Left lung (tissue), 10 donors: ENCODE measurements around the gene C10orf90. TPM values are rescaled to one million over a fixed set of nuclear protein-coding genes. Genes with fewer than 3 reads are reported as not detected.
A peak's percentile ranks its signal among the peaks of the same experiment; 100 is the strongest.

ENCODE experiments used
- ATAC-seq: fragments of 200-7000 bp; cut with Tn5 transposase; one replicate; pipeline ENCODE4 v1.9.1; 2020; ENCODE audit warnings: moderate library complexity
- DNase-seq, 4 donors: peaks; one replicate each; pipeline ENCODE4 v3.0.0-alpha.2; 2013 to 2020
- H3K27ac ChIP-seq, 2 donors: fragments of 200-600 bp; sonication (generic) in 1 of 2; one replicate each; pipeline versions ENCODE4 v1.5.0 to v1.8.0; 2020 to 2021
- H3K27me3 ChIP-seq, 2 donors: fragments of 200-600 bp; sonication (generic) in 1 of 2; one replicate each; pipeline versions ENCODE4 v1.5.0 to v1.8.0; 2020 to 2021
- H3K36me3 ChIP-seq, 2 donors: fragments of 200-600 bp; sonication (generic) in 1 of 2; one replicate each; pipeline versions ENCODE4 v1.5.0 to v1.8.0; 2020 to 2021
- H3K4me1 ChIP-seq, 2 donors: fragments of 200-600 bp; one replicate each; pipeline ENCODE4 v1.8.0; 2021
- H3K4me3 ChIP-seq, 2 donors: fragments of 200-600 bp; sonication (generic) in 1 of 2; one replicate each; pipeline versions ENCODE4 v1.5.0 to v1.8.0; 2020 to 2021; ENCODE audit warnings: mild to moderate bottlenecking in 1 of 2
- H3K9me3 ChIP-seq, 2 donors: fragments of 200-600 bp; sonication (generic) in 1 of 2; one replicate each; pipeline versions ENCODE4 v1.5.0 to v1.8.0; 2020 to 2021
- intact Hi-C, 2 donors: fragments of 100-400 bp; cut with DNase I; formaldehyde crosslinking; loops; one replicate each; pipeline versions ENCODE4 v1.11.2 to v1.14.2; 2022
- polyA plus RNA-seq, 6 donors: library from polyadenylated mRNA; unstranded; fragments of 120-200 nt; gene quantifications; one replicate each; pipeline ENCODE4 v1.2.1, GENCODE V29; 2013; ENCODE audit not compliant: insufficient read length in 6 of 6
- total RNA-seq, 2 donors: library from RNA; stranded (reverse); fragmentation: NEBNext Ultra II Directional; extraction: Animal tissue kit (Norgen Biotek cat#: 25700); gene quantifications; one replicate each; pipeline ENCODE4 v1.2.1, GENCODE V29; 2021
- TF ChIP-seq, protein P1 (sequence below), 2 donors: fragments of 200-600 bp; sonication (generic) in 1 of 2; IDR thresholded peaks; one replicate each; pipeline versions ENCODE4 v1.5.0 to v1.8.0; 2021; ENCODE audit warnings: antibody characterized with exemption in 2 of 2
- donor health status: DM: no; HTN: yes; CAD: no.
- donor health status: DM: no; HTN: no; CAD: no.

Gene C10orf90
- total and polyA plus RNA-seq, 8 donors: 12.6 to 29.8 (median 20.5) TPM; not detected in 2

DNA sequence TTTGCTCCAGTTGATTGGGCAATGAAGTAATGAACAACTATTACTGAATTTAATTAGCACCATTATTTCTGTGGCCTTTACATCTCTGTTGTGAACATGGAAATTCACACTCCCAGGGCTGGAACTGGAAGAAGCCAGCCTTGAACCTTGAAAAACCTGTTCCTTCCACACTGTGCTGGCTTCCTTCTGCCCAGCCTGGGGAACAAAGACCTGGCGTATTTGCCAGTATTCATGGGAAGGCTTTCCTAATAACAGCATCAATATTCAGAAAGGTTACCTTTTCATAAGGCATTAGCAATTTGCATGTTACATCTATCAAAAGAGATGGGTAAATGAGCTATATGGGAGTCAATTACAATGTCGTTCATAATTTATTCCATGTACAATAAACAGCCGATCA is 1.3 kb downstream of the C10orf90 start:
- H3K27me3 ChIP-seq: peaks cover 0 to 21% of the 10 kb centered on the region in 2 donors

DNA sequence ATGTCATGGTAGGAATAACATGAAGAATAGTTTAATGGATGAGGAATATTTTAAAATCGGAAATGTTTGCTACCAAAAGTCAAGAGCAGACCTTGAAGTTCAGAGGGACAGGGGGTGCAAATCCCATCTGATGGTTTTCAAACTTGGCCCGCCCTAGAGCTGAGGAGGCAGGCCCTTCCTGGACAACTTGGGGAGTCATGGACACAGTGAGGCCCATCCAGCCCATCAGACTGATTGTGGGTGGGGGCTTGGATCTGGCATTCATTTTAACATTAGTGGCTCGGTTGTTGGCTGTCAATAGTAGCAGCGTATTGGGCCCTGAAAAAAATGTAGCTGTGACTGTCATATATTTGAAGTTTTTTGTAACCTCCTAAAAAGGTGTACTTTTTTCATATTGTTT is 2.0 kb downstream of the C10orf90 start:
- Histone ChIP-seq H3K9me3 (peaks cover 0 to 2% of the 10 kb centered on the region in 2 donors), H3K27me3 (peaks cover 0 to 27% of the 10 kb centered on the region in 2 donors), H3K4me3 (no peak overlapping the region), H3K4me1 (peaks cover 0 to 5% of the 10 kb centered on the region in 2 donors), H3K36me3 (no peaks in the 10 kb centered on the region), H3K27ac (no peak overlapping the region)
- no peak for ATAC-seq
- intact Hi-C loops: no loop called here
- no peak for DNase-seq
- TF ChIP-seq, protein P1, sequence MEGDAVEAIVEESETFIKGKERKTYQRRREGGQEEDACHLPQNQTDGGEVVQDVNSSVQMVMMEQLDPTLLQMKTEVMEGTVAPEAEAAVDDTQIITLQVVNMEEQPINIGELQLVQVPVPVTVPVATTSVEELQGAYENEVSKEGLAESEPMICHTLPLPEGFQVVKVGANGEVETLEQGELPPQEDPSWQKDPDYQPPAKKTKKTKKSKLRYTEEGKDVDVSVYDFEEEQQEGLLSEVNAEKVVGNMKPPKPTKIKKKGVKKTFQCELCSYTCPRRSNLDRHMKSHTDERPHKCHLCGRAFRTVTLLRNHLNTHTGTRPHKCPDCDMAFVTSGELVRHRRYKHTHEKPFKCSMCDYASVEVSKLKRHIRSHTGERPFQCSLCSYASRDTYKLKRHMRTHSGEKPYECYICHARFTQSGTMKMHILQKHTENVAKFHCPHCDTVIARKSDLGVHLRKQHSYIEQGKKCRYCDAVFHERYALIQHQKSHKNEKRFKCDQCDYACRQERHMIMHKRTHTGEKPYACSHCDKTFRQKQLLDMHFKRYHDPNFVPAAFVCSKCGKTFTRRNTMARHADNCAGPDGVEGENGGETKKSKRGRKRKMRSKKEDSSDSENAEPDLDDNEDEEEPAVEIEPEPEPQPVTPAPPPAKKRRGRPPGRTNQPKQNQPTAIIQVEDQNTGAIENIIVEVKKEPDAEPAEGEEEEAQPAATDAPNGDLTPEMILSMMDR (IDR thresholded peaks at IDR 0.05): no peak

More for the DNA sequence above, 1.3 kb downstream of the C10orf90 start:
- ATAC-seq (no peak), DNase-seq (no peak)
- H3K9me3 ChIP-seq: peaks cover 0 to 2% of the 10 kb centered on the region in 2 donors
- no peak overlapping the region for H3K27ac ChIP-seq
- H3K4me3 ChIP-seq: no peak overlapping the region
- intact Hi-C loops: no loop called here
- H3K36me3 ChIP-seq: no peaks in the 10 kb centered on the region
- TF ChIP-seq, protein P1 (IDR thresholded peaks at IDR 0.05): no peak
- H3K4me1 ChIP-seq: peaks cover 0 to 2% of the 10 kb centered on the region in 2 donors

DNA sequence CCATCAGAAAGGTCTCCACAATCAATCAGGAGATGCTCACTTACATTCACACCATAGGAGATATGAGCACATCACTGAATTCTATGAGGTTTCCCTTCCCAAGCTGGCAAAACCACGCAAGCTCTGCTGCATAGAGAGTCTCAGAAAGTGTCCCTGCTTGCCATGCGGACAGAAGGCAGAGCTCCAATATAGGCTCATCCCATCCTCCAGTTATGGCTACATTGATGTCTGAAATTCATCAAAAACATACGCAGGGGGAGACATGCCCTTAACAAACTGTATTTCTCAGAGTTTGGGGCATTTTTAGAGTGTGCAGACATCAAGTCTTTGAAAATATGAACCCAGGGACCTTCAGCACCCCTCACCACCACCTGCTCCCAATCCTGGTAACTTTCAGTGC is 2.9 kb downstream of the C10orf90 start:
- no peak overlapping the region for H3K27ac ChIP-seq
- ATAC-seq (no peak), DNase-seq (no peak)
- H3K36me3 ChIP-seq: no peaks in the 10 kb centered on the region
- TF ChIP-seq, protein P1 (IDR thresholded peaks at IDR 0.05): no peak
- peaks cover 0 to 2% of the 10 kb centered on the region in 2 donors for H3K9me3 ChIP-seq
- H3K4me3 ChIP-seq: no peak overlapping the region
- intact Hi-C loops: no loop called here
- peaks cover 0 to 27% of the 10 kb centered on the region in 2 donors for H3K27me3 ChIP-seq
- H3K4me1 ChIP-seq: peaks cover 0 to 5% of the 10 kb centered on the region in 2 donors

DNA sequence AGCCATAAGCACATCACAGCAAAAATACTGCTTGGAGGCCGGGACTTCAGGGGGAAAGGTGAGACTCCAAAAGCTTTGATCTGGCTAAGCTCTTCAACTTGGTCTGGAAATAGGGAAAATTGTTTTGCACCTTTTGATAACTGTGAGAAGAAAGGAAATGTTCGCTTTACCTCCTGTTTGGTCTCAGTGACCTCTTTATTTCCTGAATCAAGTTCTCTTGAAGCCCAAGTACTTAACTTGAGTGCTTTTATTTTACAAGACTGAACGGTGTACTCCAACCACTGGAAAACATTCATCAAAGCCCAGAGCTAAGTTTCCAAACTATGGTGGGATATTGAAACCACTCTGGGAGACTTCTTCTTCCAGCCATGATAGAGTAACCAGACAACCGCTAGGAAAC is 5.3 kb downstream of the C10orf90 start:
- no peak overlapping the region for H3K27ac ChIP-seq
- TF ChIP-seq, protein P1 (IDR thresholded peaks at IDR 0.05): no peak
- H3K9me3 ChIP-seq: no peaks in the 10 kb centered on the region
- peak; percentile 76 for ATAC-seq
- H3K4me3 ChIP-seq: no peak overlapping the region
- peak in 1 of 4 donors; percentile 42 for DNase-seq
- H3K27me3 ChIP-seq: peaks cover 0 to 14% of the 10 kb centered on the region in 2 donors
- no peaks in the 10 kb centered on the region for H3K36me3 ChIP-seq
- H3K4me1 ChIP-seq: peaks cover 0 to 10% of the 10 kb centered on the region in 2 donors
- intact Hi-C loops: no loop called here

DNA sequence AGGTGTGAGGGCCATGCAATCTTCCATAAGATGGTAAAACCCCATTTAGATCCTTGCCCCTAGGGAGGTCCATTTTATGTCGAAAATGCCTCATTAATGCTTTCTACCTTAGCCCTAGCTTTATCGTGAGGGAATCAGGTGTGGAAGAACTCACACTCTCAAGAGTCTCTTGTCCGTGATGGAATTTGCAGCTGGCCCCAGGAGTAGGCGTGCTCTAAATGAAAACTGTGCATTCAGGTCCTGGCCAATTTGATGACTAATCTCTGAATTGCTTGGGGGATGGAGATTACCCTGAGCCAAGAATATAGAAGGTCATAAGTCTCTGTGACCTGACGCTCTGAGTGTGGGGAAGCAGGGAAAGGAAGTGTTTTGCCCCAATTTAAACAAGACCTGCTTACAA is 6.6 kb downstream of the C10orf90 start:
- Histone ChIP-seq H3K4me1 (peaks cover 0 to 10% of the 10 kb centered on the region in 2 donors), H3K27me3 (peaks cover 0 to 11% of the 10 kb centered on the region in 2 donors), H3K9me3 (no peaks in the 10 kb centered on the region), H3K4me3 (no peak overlapping the region), H3K27ac (no peak overlapping the region), H3K36me3 (no peaks in the 10 kb centered on the region)
- ATAC-seq (peak; percentile 78), DNase-seq (no peak)
- intact Hi-C loops: no loop called here
- TF ChIP-seq, protein P1 (IDR thresholded peaks at IDR 0.05): no peak
